Stimulated activated CD4-positive, alpha-beta T cell treated with anti-CD3 and anti-CD28 coated beads, TNF-alpha, amount 100 ng/mL, for 1 hour (primary cell): ENCODE data around the gene ADIRF.
"Not testable (repeated sequence)": the region's sequence is repeated elsewhere in the genome, so short reads cannot be mapped to it uniquely, and the experiment has no call there.

ENCODE experiments used
- DNase-seq, 3 donors: peaks; one replicate each; pipeline ENCODE4 v3.0.0-alpha.2; 2020; ENCODE audit warnings: low read depth in 3 of 3, low spot score in 1 of 3

The ADIRF gene

DNA sequence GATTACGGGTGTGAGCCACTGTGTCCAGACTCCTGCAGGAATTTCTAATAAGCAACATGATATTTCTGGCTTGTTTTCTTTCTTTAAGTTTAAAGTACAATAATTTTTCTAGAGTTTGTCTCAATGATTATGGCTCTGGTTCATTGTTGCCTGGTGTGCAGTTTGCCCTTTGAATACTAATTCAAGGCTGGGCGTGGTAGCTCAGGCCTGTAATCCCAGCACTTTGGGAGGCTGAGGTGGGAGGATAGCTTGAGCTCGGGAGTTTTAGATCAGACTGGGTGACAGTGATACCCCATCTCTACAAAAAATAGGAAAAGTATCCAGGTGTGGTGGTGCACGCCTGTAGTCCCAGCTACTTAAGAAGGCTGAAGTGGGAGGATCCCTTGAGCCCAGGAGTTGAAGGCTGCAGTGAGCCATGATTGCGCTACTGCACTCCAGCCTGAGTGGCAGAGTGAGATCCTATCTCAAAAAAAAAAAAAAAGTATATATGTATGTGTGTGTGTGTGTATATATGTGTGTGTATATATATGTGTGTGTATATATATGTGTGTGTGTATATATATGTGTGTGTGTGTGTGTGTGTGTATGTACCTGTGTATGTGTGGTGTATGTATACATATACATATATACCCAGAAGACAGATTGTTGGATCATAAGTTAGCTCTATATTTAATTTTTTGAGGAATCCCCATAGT lies 8.2 kb downstream of the ADIRF start:
- no peak for DNase-seq

DNA sequence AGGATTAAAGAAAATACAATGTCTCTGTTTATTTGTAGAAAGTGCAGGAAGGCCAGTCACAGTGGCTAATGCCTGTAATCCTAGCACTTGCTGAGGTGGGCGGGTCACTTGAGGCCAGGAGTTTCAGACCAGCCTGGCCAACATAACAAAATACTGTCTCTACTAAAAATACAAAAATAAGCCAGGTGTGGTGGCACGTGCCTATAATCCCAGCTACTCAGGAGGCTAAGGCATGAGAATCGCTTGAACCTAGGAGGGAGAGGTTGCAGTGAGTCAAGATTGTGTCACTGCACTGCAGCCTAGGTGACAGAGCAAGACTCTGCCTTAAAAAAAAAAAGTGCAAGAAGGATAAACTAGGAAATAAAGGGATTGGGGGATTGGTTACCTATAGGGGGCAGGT lies 10.2 kb downstream of the ADIRF start:
- DNase-seq = not testable (repeated sequence)

DNA sequence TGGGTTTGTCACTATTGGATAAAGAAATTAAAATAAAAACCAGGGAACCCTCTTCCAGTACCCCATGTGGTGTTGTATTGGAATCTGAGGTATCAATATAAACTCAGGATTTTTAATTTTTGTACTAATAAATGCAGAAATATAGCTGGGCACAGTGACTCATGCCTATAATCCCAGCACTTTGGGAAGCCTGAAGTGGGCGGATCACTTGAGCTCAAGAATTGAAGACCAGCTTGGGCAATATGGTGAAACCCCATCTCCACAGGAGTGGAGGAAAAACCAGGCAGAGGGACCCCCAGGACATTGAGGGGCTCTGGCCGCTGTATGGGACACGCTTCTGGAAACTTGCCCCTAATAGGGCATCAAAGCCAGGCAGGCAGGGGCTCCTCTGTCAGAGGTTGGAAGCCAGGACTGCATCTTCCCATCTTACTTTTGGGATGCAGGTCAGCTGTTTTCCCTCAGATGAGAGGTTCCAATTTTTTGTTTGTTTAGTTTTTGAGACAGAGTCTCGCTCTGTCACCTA lies 11.1 kb downstream of the ADIRF start:
- DNase-seq = no peak

DNA sequence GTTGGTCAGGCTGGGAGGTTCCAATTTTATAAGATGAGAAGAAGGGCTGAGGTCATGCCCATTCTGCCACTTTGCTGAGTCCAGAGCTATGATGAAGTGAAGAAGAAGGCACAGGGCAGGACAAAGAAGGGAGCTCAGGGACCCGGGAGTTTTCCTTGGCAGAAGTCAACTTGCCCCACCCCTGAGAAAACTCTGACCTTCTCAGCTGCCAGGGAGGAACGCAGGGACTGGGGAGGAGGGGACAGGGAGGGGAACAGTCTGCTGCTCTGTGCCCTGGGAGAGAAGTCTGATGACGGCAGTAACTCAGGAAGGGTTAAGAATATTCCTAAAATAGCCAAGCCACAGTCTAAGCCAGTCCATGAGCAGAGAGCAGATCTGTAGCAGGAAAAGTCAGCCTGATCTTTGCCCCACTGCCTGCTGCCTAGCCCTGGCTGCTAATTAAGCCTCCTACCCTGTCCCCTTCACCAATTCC lies 11.7 kb downstream of the ADIRF start:
- DNase-seq = no peak

DNA sequence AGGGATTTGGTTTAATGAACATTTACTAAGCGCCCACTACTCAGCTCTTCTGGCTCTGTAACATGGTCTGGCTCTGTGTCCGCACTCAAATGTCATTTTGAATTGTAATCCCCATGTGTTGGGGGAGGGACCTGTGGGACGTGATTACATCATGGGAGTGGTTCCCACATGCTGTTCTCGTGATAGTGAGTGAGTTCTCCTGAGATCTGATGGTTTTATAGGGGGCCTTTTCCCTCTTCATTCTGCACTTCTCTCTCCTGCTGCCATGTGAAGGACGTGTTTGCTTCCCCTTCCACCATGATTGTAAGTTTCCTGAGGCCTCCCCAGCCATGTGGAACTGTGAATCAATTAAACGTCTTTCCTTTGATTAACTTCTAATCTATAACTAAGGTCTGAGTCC lies 12.7 kb downstream of the ADIRF start:
- DNase-seq = not testable (repeated sequence)

DNA sequence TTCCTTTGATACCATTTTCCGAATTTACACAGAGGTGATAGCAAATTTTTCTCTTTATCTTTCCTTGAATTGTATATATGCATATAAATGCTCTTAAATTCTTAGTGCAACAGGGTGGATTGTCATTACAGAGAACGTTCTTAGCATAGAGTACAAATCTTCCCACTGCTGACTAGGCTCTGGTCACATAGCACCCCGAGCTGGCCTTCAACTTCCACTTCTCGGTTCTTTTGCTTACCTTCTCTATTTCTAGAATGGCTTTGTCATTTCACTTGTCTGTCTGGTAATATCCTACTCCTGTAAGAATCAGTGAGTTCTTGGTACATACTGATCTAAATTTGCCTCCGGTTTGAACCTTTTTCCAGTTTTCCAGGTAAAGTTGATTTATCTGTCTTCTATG lies 13.4 kb downstream of the ADIRF start:
- no peak for DNase-seq

DNA sequence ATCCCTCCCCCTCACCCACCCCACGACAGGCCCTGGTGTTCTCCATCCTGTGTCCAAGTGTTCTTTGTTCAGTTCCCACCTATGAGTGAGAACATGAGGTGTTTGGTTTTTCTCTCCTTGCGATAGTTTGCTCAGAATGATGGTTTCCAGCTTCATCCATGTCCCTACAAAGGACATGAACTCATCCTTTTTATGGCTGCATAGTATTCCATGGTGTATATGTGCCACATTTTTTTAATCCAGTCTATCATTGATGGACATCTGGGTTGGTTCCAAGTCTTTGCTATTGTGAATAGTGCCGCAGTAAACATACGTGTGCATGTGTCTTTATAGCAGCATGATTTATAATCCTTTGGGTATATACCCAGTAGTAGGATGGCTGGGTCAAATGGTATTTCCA lies 16.2 kb downstream of the ADIRF start:
- not testable (repeated sequence) for DNase-seq

DNA sequence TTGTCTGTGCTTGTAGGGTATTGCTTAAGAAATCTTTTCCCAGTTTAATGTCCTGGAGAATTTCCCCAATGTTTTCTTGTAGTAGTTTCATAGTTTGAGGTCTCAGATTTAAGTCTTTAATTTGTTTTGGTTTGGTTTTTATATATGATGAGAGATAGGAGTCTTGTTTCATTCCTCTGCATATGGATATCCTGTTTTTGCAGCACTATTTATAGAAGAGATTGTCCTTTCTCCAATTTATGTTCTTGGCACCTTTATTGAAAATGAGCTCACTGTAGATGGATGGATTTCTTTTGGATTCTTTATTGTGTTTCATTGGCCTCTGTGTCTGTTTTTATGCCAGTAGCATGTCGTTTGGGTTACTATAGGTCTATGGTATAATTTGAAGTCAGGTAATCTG lies 20.2 kb downstream of the ADIRF start:
- DNase-seq = no peak

DNA sequence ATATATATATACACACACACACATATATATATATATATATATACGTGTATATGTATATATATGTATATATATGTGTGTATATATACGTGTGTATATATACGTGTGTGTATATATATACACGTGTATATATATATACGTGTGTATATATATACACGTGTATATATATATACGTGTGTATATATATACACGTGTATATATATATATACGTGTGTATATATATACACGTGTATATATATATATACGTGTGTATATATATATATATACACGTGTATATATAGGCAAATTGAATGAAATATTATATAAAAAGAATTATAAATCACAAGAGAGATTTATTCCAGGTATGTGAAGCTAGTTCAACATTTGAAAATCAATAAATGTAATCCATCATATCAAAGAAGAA lies 23.1 kb downstream of the ADIRF start:
- DNase-seq = not testable (repeated sequence)

DNA sequence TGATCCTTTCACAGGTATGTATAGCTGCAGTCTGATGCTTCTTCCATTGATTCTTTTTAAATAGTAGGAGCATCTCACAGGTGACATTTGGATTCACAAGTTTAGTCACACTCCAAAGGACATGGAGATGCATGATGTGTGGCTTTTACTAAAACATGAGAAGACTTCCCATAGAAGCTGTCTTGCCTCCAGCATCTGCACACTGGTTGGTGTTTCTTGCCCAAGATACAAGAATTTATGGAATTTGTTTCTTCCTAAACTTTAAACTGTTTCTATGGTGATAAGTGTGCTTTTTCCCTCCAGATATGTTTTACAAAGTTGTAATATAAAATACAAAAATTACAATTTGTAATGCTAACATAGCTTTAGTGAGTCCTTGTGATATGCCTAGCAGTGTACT lies 24.2 kb downstream of the ADIRF start:
- no peak for DNase-seq

DNA sequence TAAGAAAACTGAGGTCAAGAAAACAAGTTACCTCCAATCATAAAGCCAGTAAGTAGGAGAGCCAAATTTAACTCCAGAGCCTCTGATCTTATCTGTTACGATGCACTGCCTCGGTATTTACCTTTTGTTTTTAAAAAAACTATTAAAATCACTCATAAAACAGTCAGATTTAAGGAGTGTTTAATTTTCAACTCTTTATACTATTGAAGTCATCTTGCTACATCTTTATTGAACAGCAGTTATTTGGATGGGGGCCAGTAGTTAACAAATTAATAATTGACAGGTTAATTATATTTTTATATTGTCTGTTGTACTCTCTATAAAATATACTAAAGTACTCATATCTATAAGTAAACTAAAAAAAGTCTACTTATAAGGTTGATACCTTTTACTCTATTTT lies 24.6 kb downstream of the ADIRF start:
- DNase-seq = no peak

DNA sequence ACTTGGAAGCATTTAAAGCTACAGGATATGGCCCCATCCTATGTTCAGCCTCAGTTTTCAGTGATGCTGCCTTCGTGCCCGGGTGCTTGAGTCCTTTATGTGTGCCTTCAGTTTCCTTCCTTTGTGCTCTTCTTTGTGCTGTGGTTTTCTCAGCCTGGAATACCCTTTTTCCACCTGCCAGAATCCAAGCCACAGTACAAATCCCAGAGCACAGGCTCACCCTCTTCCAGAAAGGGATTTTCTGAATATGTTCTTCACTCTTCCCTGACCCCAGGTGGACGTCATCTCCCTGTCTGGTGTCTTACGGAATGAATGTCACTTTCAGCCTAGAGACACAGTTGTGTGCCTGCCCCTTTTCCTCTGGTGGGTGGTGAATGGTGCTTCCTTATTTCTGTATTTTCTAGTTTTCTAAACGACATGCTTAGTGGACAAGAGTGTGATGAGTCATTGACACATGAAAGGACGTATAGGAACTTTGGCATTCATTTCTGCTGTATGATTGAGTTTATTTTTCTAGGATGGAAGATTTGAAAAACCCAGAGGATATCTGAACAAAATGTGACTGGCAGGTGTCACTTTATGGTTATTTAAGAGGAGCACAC lies 31.6 kb downstream of the ADIRF start:
- not testable (repeated sequence) for DNase-seq

DNA sequence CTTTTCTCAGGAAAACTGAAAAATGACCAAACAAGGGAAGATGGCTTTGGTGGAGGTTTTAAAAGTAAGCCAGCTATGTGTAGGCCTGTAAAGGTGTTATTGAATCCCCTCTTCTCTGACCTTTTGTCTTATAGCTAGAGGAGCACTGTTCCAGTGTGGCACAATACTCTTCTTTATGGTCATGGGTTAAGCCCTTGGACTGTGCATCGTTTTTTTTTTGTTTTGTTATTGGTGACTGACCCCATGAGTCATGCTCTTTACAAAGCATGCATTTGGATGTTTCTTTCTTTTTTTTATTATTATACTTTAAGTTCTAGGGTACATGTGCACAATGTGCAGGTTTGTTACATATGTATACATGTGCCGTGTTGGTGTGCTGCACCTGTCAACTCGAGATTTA lies 32.2 kb downstream of the ADIRF start:
- DNase-seq = no peak

DNA sequence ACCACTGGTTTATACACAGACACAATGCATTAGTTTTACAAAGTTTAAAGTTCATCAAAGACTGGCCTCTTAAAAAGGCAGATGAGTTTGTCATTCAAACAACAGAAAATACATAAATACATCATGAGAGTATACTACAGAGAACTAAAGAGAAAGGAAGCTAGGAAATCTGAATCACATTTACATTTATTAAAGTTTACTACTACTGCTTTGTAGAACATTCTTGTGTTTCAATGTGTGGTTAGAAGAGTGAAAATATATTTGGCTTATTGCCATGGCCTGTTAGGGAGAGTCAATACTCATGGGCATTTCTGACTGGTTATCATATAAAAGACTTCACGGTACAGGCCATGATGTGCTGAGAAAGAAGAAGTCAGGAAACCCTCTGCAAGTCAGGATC lies 38.8 kb downstream of the ADIRF start:
- DNase-seq = not testable (repeated sequence)

DNA sequence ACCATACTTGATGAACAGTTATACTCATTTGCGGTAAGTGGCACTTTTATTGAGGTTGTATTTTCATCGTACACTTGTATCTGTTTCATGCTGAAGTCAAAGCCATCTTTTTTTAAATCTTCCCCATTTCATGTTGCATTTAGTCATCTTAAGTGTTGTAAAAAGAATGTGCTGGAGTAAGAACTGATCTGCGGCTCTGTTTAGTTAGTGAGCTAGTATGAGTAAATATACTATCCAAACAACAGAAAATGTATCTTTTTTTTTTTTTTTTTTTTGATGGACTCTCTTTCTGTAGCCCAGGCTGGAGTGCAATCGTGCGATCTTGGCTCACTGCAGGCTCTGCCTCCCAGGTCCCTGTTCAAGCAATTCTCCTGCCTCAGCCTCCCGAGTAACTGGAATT lies 39.4 kb downstream of the ADIRF start:
- DNase-seq = not testable (repeated sequence)

DNA sequence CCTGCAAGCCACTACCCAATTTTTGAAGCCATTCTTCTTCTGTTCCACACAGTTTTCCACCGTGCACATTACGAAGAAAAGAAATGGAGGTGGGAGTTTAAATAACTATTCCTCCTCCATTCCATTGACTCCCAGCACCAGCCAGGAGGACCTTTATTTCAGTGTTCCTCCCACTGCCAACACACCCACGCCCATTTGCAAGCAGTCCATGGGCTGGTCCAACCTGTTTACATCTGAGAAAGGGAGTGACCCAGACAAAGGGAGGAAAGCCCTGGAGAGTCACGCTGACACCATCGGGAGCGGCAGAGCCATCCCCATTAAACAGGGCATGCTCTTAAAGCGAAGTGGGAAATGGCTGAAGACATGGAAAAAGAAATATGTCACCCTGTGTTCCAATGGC lies 40.0 kb downstream of the ADIRF start:
- DNase-seq = not testable (repeated sequence)

DNA sequence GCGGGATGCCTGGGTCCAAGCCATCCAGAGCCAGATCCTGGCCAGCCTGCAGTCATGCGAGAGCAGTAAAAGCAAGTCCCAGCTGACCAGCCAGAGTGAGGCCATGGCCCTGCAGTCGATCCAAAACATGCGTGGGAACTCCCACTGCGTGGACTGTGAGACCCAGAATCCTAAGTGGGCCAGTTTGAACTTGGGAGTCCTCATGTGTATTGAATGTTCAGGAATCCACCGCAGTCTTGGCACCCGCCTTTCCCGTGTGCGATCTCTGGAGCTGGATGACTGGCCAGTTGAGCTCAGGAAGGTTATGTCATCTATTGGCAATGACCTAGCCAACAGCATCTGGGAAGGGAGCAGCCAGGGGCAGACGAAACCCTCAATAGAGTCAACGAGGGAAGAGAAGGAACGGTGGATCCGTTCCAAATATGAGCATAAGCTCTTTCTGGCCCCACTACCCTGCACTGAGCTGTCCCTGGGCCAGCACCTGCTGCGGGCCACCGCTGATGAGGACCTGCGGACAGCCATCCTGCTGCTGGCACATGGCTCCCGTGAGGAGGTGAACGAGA lies 40.9 kb downstream of the ADIRF start:
- DNase-seq = not testable (repeated sequence)

DNA sequence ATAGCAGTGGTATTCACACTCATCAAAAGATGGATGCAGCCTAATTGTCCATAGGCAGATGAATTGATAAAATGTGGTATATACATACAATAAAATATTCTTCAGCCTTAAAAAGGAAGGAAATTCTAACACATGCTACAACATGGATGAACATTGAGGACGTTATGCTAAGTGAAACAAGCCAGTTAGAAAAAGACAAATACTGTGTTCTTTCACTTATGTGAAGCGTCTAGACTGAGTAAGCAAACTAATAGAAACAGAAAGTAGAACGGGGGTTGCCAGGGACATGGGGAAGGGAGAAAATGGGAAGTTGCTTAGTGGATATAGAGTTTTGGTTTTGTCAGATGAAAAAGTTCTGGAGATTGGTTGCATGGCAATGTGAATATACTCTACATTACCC lies 45.2 kb downstream of the ADIRF start:
- not testable (repeated sequence) for DNase-seq

DNA sequence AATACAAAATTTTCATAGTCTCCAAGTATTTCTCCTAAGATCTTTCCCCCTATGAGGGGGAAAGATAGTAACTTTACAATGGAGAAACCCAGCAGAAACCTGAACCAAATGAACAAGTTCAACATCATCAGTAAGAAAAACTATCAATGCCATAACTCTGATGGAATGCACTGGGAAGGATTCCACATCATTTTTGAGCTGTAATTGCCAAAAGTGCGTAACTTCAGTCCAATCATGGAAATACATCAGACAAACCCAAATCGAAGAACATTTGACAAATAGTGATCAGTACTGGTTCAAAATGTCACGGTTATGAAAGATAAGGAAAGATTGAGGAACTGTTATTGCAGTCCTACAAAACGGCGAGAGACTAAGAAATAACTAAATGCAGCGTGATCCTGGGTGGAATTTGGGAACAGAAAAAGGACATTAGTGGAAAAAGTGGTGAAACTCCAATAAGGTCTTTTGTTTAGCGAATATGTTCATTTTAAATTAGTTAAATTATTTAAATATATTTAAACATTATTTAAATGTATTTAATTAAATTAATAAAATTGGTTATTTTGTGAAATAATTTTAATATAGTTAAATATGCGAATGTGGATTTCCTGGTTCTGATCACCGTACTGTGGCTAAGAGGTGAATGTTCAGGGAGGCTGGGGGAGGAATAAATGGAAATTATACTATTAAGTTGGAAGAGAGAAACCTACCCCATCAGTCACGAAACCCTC lies 46.9 kb downstream of the ADIRF start:
- not testable (repeated sequence) for DNase-seq

DNA sequence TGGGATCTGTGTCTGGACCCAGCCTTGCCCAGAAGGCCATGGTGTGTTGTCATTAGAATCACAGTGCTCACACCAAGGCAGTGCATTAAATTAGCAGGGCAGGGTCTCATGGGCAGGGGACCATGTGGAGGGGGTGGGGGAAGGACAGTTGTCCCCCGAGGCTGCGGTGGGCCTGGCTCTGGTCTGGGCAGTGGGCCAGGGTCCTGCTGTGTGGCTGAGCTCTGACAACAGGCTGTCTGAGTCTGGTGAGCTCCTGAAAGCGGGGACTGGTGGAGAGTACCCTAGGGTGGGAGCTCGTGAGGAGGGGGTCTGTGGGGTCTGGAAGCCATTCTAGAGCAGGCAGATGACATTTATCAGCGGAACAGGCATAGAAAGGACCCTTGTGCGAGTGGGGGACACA lies 49.8 kb downstream of the ADIRF start:
- not testable (repeated sequence) for DNase-seq

DNA sequence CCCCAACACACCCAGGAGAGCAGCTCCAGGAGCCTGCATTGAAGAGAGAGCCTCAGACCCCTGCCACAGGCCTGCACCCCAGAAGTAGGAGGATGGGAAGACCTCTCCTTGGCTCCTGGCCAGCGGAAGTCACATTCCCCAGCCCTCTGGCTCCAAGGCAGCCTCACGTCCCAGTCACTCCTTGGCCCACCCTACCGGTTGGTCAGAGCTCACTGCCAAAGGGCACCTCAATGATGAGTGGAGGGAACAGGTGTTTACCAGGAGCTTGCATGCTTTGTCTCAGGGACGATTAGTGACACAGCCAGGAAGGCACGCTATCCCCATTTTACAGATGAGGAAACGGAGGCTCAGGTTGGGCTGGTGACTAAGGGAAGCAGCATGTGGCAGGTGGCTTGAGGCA lies 50.8 kb downstream of the ADIRF start:
- DNase-seq = not testable (repeated sequence)

DNA sequence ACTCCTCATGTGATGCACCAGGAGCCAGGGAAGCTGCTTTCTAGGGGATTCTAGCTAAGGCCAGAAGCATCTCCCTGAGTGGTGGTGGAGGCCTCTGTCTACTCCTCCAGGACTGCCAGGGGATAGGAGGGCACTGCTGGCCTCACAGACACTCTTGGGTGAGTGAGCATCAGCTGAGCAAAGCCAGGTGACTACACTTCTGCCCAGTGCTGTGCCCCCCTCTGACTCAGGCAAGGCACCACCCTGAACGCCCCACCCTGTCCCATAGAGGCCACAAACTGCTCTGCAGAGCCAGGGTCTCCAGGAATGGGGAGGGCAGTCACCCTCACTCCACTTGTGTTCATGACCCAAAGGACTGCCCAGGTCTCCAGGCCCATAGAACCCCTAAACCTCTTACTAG lies 51.2 kb downstream of the ADIRF start:
- not testable (repeated sequence) for DNase-seq
